Measurements from ENCODE around the gene AP5S1.

GRCh38 chr20:3783068-3783489, 37.3 kb upstream of the AP5S1 start:
- no peak for TF ChIP-seq CTCF (IDR thresholded peaks at IDR 0.05; ENCODE audit: low read depth, low read length)
- no peak for TF ChIP-seq EZH2phosphoT487 (IDR thresholded peaks at IDR 0.05; ENCODE audit: low read depth)
